ENCODE measurements around the gene GREB1.

Gene GREB1

DNA sequence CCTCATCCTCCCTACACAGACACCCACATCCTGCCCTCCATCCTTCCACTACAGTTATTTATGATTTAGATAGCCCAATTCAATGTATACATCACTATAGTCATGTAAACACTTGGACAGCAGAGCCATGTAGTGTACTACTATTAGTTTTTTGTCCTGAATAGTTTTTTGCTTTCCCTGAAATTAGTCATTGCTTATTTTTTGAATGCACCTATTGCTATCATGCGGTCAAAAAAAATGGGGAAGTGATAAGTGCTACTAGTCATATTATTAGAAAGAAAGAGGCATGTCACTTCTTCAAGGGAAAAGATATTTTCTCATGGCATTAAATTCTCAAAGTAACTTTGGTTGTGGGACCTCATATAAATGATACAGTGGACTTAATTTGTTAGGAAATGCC lies 6.8 kb upstream of the GREB1 start:
- H3K18ac ChIP-seq (ENCODE audit: low read depth in 1 of 2, low read length in 2 of 2) = no peak overlapping the region
- no peak overlapping the region for H3K14ac ChIP-seq (ENCODE audit: low read length in 2 of 2)
- H2BK12ac ChIP-seq (ENCODE audit: low read length in 2 of 2) = no peak overlapping the region
- H3K4me1 ChIP-seq (ENCODE audit: control insufficient read depth, insufficient read depth, low read depth, low read length) = no peaks in the 10 kb centered on the region
- no peak overlapping the region for H3K27ac ChIP-seq (ENCODE audit: low read length, poor library complexity, severe bottlenecking)
- H3K9me3 ChIP-seq (ENCODE audit: control insufficient read depth, low read length) = peaks cover 3% of the 10 kb centered on the region
- H2BK120ac ChIP-seq (ENCODE audit: low read depth, low read length) = no peak overlapping the region
- no peak overlapping the region for H3K23ac ChIP-seq (ENCODE audit: low read length in 2 of 2)
- no peak overlapping the region for H2BK5ac ChIP-seq (ENCODE audit: low read depth, low read length, poor library complexity, severe bottlenecking)
- H3K9ac ChIP-seq (ENCODE audit: low read length) = no peak overlapping the region
- no peak overlapping the region for H4K91ac ChIP-seq (ENCODE audit: low read length)
- H2AFZ ChIP-seq (ENCODE audit: low read depth, low read length) = no peak overlapping the region
- H4K8ac ChIP-seq (ENCODE audit: low read length) = no peak overlapping the region
- H3K4ac ChIP-seq (ENCODE audit: low read depth in 1 of 2, low read length in 2 of 2) = no peak overlapping the region
- no peaks in the 10 kb centered on the region for H3K79me1 ChIP-seq (replicated peaks; ENCODE audit: low read length, poor library complexity, severe bottlenecking)
- no peak overlapping the region for H3K4me2 ChIP-seq (ENCODE audit: low read length, poor library complexity, severe bottlenecking)
- 88% methylated on average over 1 of the region's 1 CpG for WGBS
- H2BK15ac ChIP-seq (ENCODE audit: low read depth, poor library complexity, severe bottlenecking) = no peak overlapping the region
- DNase-seq = no peak
- peaks cover 9 to 24% of the 10 kb centered on the region in 2 experiments for H3K27me3 ChIP-seq (ENCODE audit: control insufficient read depth in 1 of 2, insufficient read depth in 1 of 2, low read length in 2 of 2)
- H2AK5ac ChIP-seq (ENCODE audit: low read length, severe bottlenecking) = no peak overlapping the region
- no peak overlapping the region for H3K4me3 ChIP-seq (ENCODE audit: insufficient read depth in 1 of 2, low read depth in 1 of 2, low read length in 2 of 2)
- no peaks in the 10 kb centered on the region for H3K36me3 ChIP-seq (ENCODE audit: control insufficient read depth in 1 of 2, insufficient read depth in 2 of 2, low read depth in 1 of 2, low read length in 2 of 2)

DNA sequence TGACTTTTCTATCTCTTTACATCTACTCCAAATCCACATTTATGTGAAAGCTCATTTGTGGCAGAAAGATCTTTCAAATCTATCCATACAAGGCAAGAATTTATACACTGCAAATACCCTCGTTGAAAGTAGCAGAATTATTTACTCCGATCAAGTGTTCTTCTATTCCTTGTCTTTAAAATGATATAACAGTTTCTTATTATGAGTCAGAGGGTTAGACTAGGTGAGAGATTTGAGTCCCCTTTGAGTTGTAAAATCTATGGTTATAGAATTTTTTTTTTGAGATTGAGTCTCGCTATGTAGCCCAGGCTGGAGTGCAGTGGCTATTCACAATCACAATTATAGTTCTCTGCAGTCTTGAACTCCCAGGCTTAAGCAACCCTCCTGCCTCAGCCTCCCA lies 5.6 kb upstream of the GREB1 start:
- Histone ChIP-seq H3K14ac (ENCODE audit: low read length in 2 of 2) (no peak overlapping the region), H2BK12ac (ENCODE audit: low read length in 2 of 2) (no peak overlapping the region), H3K4me2 (ENCODE audit: low read length, poor library complexity, severe bottlenecking) (no peak overlapping the region), H2AK5ac (ENCODE audit: low read length, severe bottlenecking) (no peak overlapping the region), H2AFZ (ENCODE audit: low read depth, low read length) (no peak overlapping the region), H3K27me3 (ENCODE audit: control insufficient read depth in 1 of 2, insufficient read depth in 1 of 2, low read length in 2 of 2) (peaks cover 9 to 22% of the 10 kb centered on the region in 2 experiments), H3K9me3 (ENCODE audit: control insufficient read depth, low read length) (peaks cover 3% of the 10 kb centered on the region), H3K9ac (ENCODE audit: low read length) (no peak overlapping the region), H3K23ac (ENCODE audit: low read length in 2 of 2) (no peak overlapping the region), H3K4ac (ENCODE audit: low read depth in 1 of 2, low read length in 2 of 2) (no peak overlapping the region), H3K36me3 (ENCODE audit: control insufficient read depth in 1 of 2, insufficient read depth in 2 of 2, low read depth in 1 of 2, low read length in 2 of 2) (no peaks in the 10 kb centered on the region), H3K4me3 (ENCODE audit: insufficient read depth in 1 of 2, low read depth in 1 of 2, low read length in 2 of 2) (no peak overlapping the region), H2BK120ac (ENCODE audit: low read depth, low read length) (no peak overlapping the region), H2BK5ac (ENCODE audit: low read depth, low read length, poor library complexity, severe bottlenecking) (no peak overlapping the region), H3K27ac (ENCODE audit: low read length, poor library complexity, severe bottlenecking) (no peak overlapping the region), H4K91ac (ENCODE audit: low read length) (no peak overlapping the region), H3K4me1 (ENCODE audit: control insufficient read depth, insufficient read depth, low read depth, low read length) (no peaks in the 10 kb centered on the region), H4K8ac (ENCODE audit: low read length) (no peak overlapping the region), H2BK15ac (ENCODE audit: low read depth, poor library complexity, severe bottlenecking) (no peak overlapping the region), H3K79me1 (replicated peaks; ENCODE audit: low read length, poor library complexity, severe bottlenecking) (no peaks in the 10 kb centered on the region), H3K18ac (ENCODE audit: low read depth in 1 of 2, low read length in 2 of 2) (no peak overlapping the region)
- no CpG with 5 or more reads among the region's 3 CpGs for WGBS
- DNase-seq = no peak

DNA sequence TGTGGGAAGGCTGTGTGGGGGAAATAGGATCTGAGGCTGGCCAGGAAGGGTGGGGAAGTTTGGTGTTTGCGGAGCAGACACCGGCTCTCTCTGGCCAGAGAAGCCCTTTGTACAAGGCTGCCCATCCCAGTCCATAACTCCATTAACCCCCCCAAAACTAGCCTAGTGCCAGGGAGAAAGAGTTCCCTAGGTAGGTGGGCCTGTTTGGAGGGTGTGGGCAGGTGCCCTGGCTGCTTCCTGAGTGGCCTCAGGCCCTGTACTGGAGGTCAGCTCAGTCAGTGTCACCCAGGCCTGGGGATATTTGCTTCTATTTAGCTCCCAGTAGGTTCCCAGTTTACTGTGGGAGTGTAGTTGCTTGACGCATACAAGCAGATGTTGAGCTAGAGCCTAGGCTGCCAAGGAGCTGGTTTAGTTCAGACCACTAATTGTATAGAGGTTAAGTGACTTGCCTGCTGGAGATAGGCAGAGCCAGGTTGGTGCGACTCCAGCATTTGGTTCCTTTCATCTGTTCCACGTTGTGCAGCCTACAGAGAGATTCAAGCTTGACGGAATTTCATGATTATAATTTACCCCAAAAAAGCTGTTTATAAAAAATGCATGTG lies 2.9 kb upstream of the GREB1 start:
- peak overlapping the region; percentile 51 for H4K8ac ChIP-seq (ENCODE audit: low read length)
- 100% methylated on average over 2 of the region's 6 CpGs for WGBS

DNA sequence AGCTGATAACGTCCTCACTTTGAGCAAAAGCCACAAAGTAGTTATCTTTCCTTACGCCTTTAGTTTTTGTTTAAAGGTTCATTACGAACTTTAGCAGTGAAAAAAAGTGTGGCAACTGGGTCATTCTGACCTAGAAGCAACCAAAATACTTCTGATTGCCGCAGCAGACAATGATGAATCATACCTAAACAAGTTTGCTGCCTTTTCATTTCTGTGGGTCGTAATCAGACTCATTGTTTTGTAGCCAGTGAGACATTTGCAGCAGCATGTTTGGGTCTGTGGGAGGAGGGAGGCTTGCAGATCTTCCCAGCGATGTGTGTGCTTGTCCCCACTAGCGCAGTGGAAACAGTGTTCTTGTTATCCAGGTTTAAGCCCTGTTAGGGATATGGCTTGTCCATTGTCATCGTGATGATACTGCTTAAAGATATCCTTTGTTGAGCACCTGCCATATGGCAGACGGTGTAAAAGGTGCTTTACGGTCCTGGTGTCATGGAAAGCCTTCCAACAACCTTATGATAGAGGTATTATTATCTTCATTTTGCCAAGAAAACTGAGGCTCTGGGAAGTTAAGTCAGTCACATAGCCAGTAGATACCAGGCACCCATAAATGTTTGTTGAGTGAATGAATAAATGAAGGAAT lies 1.3 kb upstream of the GREB1 start:
- no peaks in the 10 kb centered on the region for H3K4me1 ChIP-seq (ENCODE audit: control insufficient read depth, insufficient read depth, low read depth, low read length)
- H3K4ac ChIP-seq (ENCODE audit: low read depth in 1 of 2, low read length in 2 of 2) = no peak overlapping the region
- no peak overlapping the region for H2BK120ac ChIP-seq (ENCODE audit: low read depth, low read length)
- no peak overlapping the region for H3K9ac ChIP-seq (ENCODE audit: low read length)
- H3K36me3 ChIP-seq (ENCODE audit: control insufficient read depth in 1 of 2, insufficient read depth in 2 of 2, low read depth in 1 of 2, low read length in 2 of 2) = no peaks in the 10 kb centered on the region
- no peak overlapping the region for H2AK5ac ChIP-seq (ENCODE audit: low read length, severe bottlenecking)
- no peak overlapping the region for H3K18ac ChIP-seq (ENCODE audit: low read depth in 1 of 2, low read length in 2 of 2)
- no peak overlapping the region for H4K91ac ChIP-seq (ENCODE audit: low read length)
- no peak overlapping the region for H3K14ac ChIP-seq (ENCODE audit: low read length in 2 of 2)
- no peak overlapping the region for H3K27ac ChIP-seq (ENCODE audit: low read length, poor library complexity, severe bottlenecking)
- H3K79me1 ChIP-seq (replicated peaks; ENCODE audit: low read length, poor library complexity, severe bottlenecking) = no peaks in the 10 kb centered on the region
- DNase-seq = peak; percentile 54
- H2BK12ac ChIP-seq (ENCODE audit: low read length in 2 of 2) = no peak overlapping the region
- no peak overlapping the region for H3K4me3 ChIP-seq (ENCODE audit: insufficient read depth in 1 of 2, low read depth in 1 of 2, low read length in 2 of 2)
- no peak overlapping the region for H4K8ac ChIP-seq (ENCODE audit: low read length)
- no peaks in the 10 kb centered on the region for H3K9me3 ChIP-seq (ENCODE audit: control insufficient read depth, low read length)
- no peak overlapping the region for H2BK5ac ChIP-seq (ENCODE audit: low read depth, low read length, poor library complexity, severe bottlenecking)
- no peak overlapping the region for H2AFZ ChIP-seq (ENCODE audit: low read depth, low read length)
- WGBS = 54% methylated on average over 9 of the region's 10 CpGs
- H3K23ac ChIP-seq (ENCODE audit: low read length in 2 of 2) = no peak overlapping the region
- H2BK15ac ChIP-seq (ENCODE audit: low read depth, poor library complexity, severe bottlenecking) = no peak overlapping the region
- H3K4me2 ChIP-seq (ENCODE audit: low read length, poor library complexity, severe bottlenecking) = no peak overlapping the region
- H3K27me3 ChIP-seq (ENCODE audit: control insufficient read depth in 1 of 2, insufficient read depth in 1 of 2, low read length in 2 of 2) = peaks cover 31 to 49% of the 10 kb centered on the region in 2 experiments

More for the DNA sequence above, 2.9 kb upstream of the GREB1 start:
- H3K14ac ChIP-seq (ENCODE audit: low read length in 2 of 2) = no peak overlapping the region
- H3K18ac ChIP-seq (ENCODE audit: low read depth in 1 of 2, low read length in 2 of 2) = no peak overlapping the region
- DNase-seq = no peak
- no peak overlapping the region for H2BK12ac ChIP-seq (ENCODE audit: low read length in 2 of 2)
- H4K91ac ChIP-seq (ENCODE audit: low read length) = no peak overlapping the region
- H3K27me3 ChIP-seq (ENCODE audit: control insufficient read depth in 1 of 2, insufficient read depth in 1 of 2, low read length in 2 of 2) = peaks cover 32 to 36% of the 10 kb centered on the region in 2 experiments
- no peak overlapping the region for H2BK120ac ChIP-seq (ENCODE audit: low read depth, low read length)
- no peak overlapping the region for H3K4me3 ChIP-seq (ENCODE audit: insufficient read depth in 1 of 2, low read depth in 1 of 2, low read length in 2 of 2)
- peaks cover 3% of the 10 kb centered on the region for H3K9me3 ChIP-seq (ENCODE audit: control insufficient read depth, low read length)
- no peak overlapping the region for H3K23ac ChIP-seq (ENCODE audit: low read length in 2 of 2)
- H2AK5ac ChIP-seq (ENCODE audit: low read length, severe bottlenecking) = no peak overlapping the region
- no peak overlapping the region for H2AFZ ChIP-seq (ENCODE audit: low read depth, low read length)
- no peak overlapping the region for H3K4me2 ChIP-seq (ENCODE audit: low read length, poor library complexity, severe bottlenecking)
- no peak overlapping the region for H2BK15ac ChIP-seq (ENCODE audit: low read depth, poor library complexity, severe bottlenecking)
- H3K9ac ChIP-seq (ENCODE audit: low read length) = no peak overlapping the region
- H3K36me3 ChIP-seq (ENCODE audit: control insufficient read depth in 1 of 2, insufficient read depth in 2 of 2, low read depth in 1 of 2, low read length in 2 of 2) = no peaks in the 10 kb centered on the region
- H3K4me1 ChIP-seq (ENCODE audit: control insufficient read depth, insufficient read depth, low read depth, low read length) = no peaks in the 10 kb centered on the region
- no peak overlapping the region for H2BK5ac ChIP-seq (ENCODE audit: low read depth, low read length, poor library complexity, severe bottlenecking)
- no peak overlapping the region for H3K27ac ChIP-seq (ENCODE audit: low read length, poor library complexity, severe bottlenecking)
- no peaks in the 10 kb centered on the region for H3K79me1 ChIP-seq (replicated peaks; ENCODE audit: low read length, poor library complexity, severe bottlenecking)
- no peak overlapping the region for H3K4ac ChIP-seq (ENCODE audit: low read depth in 1 of 2, low read length in 2 of 2)

Measured in mesenchymal stem cell (in vitro differentiated cells and primary cell).